GM10847 (cell line): ENCODE measurements around the gene NPIPB2.
A peak's percentile ranks its signal among the peaks of the same experiment; 100 is the strongest.

Experiments used
- POLR2A ChIP-seq: IDR thresholded peaks from 2 replicates; pipeline ENCODE4 v1.6.1; 2011; ENCODE audit not compliant: insufficient read length; ENCODE audit errors: extremely low read depth

NPIPB2 gene

GRCh38 chr16:11966173-11966572 lies 24.3 kb upstream of the NPIPB2 start:
- TF ChIP-seq POLR2A, result no peak

- no peak for TF ChIP-seq POLR2A
Observed at GRCh38 chr16:11964761-11965551, 23.1 kb upstream of the NPIPB2 start, which contains the start of gene TNFRSF17. TSS of gene TNFRSF17 (plus strand) at chr16:11965210. CDS start at chr16:11965325, 115 bp downstream.

GRCh38 chr16:11963706-11964105 lies 21.9 kb upstream of the NPIPB2 start:
- no peak for TF ChIP-seq POLR2A

GRCh38 chr16:11957591-11958395 lies 15.9 kb upstream of the NPIPB2 start:
- TF ChIP-seq POLR2A, result no peak

- no peak for TF ChIP-seq POLR2A
Observed at GRCh38 chr16:11956558-11956957, 14.7 kb upstream of the NPIPB2 start.

- no peak for TF ChIP-seq POLR2A
Observed at GRCh38 chr16:11955713-11956123, 13.9 kb upstream of the NPIPB2 start.

GRCh38 chr16:11950388-11950787 lies 8.5 kb upstream of the NPIPB2 start:
- no peak for TF ChIP-seq POLR2A

GRCh38 chr16:11949527-11949926 lies 7.7 kb upstream of the NPIPB2 start:
- no peak for TF ChIP-seq POLR2A

- TF ChIP-seq POLR2A, result no peak
Observed at GRCh38 chr16:11948819-11949218, 7.0 kb upstream of the NPIPB2 start.

- no peak for TF ChIP-seq POLR2A
Observed at GRCh38 chr16:11946433-11946832, 4.6 kb upstream of the NPIPB2 start.

- no peak for TF ChIP-seq POLR2A
Observed at GRCh38 chr16:11916524-11917285, 25.1 kb downstream of the NPIPB2 start.

- TF ChIP-seq POLR2A, result peak; percentile 56
Observed at GRCh38 chr16:11915644-11916523, 26.0 kb downstream of the NPIPB2 start, which contains the start of gene GSPT1. TSS of gene GSPT1 (minus strand) at chr16:11915956. CDS start at chr16:11915720, 236 bp downstream.

GRCh38 chr16:11915114-11915643 lies 26.7 kb downstream of the NPIPB2 start:
- TF ChIP-seq POLR2A, result peak; percentile 19
